GM19438 (cell line): Measurements from ENCODE around the gene CNOT6.

Experiments
- ATAC-seq: cut with Tn5 transposase; IDR thresholded peaks from one replicate; pipeline ENCODE4 v1.9.1; 2021; ENCODE audit warnings: low read depth; ENCODE audit not compliant: unreplicated experiment

Gene CNOT6

DNA sequence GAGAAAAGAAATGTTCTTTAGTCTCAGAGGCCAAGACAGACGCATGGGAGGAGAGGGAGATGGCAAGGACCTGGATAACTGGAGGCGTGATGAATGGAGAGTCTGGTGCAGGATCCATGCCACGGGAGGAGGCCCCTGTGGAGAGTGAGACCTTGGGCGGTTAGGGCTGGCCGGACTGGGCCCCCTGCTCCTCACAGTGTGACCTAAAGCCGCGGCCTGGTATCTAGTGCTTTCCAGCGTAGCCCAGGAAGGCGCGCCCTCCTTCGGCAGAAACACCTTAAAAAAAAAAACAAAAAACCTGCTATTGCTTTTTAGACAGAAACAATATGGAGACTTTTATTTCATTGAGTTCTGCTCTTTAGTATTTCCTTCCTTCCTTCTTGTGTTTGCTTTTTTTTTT, 64.1 kb downstream of the CNOT6 start:
- ATAC-seq = no peak

DNA sequence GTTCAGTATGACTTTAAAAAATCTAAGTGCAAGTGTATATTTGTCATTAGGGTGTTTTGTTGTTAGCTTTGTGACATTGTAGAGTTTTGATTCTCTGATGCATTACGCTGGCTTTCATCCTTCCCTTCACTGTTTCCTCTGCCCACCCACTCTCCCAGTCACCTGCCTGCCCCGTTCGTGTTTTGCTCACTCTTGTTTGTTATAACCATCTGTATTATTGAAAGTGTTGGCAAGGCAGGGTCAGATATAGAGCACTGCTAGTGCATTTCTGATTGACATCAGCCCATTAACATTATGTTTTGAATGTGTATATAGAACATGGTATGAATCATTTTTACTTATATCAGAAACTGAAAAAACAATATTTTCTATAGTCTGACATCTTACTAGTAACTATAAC, 69.8 kb downstream of the CNOT6 start:
- no peak for ATAC-seq

DNA sequence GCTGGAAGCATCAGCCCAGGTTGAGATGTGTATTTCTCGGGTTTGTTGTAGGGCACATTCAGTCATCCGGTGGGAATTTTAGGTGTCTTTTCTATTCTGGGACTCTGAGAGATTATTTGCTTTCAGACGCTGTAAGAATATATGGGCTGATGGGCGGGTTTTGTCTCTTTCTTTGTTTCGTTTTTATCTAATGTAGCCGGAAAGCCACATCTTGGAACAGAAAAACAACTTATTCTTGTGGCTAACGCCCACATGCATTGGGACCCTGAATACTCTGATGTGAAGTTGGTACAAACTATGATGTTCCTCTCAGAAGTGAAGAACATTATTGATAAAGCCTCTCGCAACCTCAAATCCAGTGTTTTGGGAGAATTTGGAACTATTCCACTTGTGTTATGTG, 74.7 kb downstream of the CNOT6 start:
- ATAC-seq = no peak

GRCh38 chr5:180575571-180575970, 81.4 kb downstream of the CNOT6 start:
- no peak for ATAC-seq

- no peak for ATAC-seq
Measured at GRCh38 chr5:180580681-180581080, 86.5 kb downstream of the CNOT6 start.

GRCh38 chr5:180583738-180584137, 89.6 kb downstream of the CNOT6 start:
- ATAC-seq = no peak

DNA sequence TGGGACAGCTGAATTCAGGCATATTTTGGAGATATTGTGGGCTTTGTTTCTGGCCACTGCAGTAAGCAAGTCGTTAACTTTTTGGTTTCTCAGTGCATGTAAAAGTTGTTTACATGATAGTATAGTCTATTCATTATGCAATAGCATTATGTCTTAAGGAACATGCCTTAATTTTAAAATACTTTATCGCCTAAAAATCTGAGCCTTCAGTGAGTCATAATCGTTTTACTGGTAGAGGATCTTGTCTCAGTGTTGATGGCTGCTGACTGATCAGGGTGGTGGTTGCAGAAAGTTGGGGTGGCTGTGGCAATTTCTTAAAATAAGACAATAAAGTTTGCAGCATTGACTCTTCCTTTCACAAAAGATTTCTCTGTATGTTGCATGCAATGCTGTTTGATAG, 92.0 kb downstream of the CNOT6 start:
- ATAC-seq = no peak

DNA sequence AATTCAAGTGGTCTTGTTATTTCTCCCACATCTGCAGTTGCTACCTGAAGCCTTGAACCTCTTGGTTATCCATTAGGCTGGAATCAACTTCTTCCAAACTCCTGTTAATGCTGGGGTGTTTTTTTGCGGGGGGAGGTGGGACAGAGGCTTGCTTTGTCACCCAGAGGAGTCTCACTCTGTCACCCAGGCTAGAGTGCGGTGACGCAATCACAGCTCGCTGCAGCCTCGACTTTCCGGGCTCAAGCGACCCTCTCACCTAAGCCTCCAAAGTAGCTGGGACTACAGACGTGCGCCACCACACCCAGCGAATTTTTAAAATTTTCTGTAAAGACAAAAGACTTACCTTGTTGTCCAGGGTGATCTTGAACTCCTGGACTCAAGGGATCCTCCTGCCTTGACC, 92.7 kb downstream of the CNOT6 start:
- no peak for ATAC-seq

GRCh38 chr5:180589771-180590542, 95.8 kb downstream of the CNOT6 start:
- ATAC-seq = no peak

GRCh38 chr5:180590543-180591310, 96.5 kb downstream of the CNOT6 start:
- ATAC-seq = no peak

DNA sequence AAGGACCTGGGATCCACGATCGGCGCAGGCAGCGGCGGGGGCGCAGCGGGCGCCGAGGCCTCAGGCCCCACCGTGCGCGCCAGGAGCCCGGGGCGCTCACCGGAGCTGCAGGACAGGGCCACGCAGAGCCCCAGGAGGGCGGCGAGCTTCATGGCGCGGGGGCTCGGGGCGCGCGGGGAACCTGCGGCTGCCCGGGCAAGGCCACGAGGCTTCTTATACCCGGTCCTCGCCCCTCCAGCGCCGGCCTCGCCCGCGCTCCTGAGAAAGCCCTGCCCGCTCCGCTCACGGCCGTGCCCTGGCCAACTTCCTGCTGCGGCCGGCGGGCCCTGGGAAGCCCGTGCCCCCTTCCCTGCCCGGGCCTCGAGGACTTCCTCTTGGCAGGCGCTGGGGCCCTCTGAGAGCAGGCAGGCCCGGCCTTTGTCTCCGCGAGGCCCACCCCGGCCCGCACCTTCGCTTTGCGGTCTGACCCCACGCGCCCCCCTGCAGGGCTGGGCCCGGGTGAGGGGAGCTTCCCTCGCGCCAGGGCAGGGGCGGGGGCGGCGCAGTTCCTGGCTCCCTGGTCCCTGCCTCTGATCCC, 97.2 kb downstream of the CNOT6 start, which contains the start of gene SCGB3A1:
Gene SCGB3A1 (minus strand): TSS at position 189 of the 577 bp plus-strand sequence. CDS start 37 bp downstream, at position 152.
- no peak for ATAC-seq

DNA sequence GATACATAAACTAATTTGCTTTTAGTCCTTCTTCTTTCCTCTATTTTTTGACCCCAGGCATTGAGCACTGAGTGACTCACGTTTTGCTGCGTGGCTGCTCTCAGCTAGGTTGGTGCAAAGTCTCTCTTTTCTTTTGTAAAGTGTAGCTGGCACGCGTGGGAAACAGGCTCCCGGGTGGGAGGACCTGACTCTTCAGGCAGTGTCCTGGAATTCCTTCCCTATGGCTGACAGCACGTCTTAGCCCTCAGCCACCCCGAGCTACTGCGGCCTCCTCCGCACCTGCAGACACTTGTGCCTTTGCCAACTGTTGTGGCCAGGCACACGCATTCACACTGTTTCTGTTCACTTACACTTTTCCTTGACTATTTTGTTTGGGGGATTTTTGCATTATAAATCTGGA, 98.0 kb downstream of the CNOT6 start:
- no peak for ATAC-seq

DNA sequence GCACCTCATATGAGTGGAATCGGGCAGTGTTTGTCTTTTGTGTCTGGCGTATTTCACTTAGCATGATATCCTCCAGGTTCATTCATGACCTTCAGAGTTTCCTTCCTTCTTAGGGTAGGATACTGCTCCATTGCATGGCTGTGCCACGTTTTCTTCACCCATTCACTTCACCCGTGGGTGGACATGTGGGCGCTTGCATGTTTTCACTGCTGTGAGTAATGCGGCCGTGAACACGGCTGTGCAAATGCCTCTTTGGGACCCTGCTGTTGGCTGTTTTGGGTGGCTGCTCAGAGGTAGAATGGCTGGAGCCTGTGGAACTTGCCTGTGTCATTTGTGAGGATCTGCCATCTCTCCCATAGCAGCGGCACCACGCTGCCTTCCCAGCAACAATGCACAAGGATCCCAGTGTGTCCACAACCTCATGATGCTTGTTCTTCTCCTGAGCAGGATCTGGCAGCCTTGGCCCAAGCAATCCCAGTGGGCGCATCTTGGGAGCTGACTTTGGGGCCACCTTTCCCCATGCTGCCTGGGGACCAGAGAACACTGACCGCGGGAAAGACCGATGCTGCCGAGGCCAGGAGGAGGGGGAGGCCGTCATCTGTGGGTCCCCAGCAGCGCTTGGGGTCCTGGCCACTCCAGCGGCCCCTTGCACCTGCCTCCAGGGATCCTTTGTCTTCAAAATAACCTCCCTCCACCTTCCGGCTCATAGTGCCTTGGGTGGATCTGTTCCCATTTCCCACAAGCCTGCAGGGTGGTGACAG, 99.4 kb downstream of the CNOT6 start:
- no peak for ATAC-seq

DNA sequence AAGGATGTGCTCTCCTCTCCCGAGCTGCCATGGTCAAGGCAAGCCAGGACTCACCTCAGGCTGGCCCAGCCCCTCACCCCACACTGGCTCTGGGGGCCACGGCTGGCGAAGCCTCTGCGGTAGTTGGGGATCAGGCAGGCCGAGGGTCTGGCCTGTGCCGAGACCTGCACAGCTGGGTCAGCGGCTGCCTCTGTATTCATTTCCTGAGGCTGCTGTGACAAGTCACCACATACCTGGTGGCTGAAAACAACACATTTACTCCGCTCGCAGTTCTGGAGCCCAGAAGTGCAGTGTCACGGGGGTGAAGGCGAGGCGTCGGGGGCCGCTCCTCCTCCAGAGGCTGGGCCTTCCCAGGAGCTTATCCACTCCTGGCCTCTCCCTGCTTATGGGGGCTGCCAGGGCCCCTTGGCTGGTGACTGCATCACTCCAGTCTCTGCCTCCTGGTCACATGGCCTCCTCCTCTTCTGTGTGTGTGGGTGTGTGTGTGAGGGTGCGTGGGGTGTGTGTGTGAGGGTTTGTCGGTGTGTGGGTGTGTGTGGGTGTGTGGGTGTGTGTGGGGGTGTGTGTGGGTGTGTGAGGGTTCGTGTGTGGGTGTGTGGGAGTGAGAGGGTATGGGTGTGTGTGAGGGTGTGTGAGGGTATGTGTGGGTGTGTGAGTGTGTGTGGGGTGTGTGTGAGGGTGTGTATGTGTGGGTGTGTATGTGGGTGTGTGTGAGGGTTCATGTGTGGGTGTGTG, 100.3 kb downstream of the CNOT6 start:
- no peak for ATAC-seq

- no peak for ATAC-seq
Measured at GRCh38 chr5:180595046-180595379, 100.8 kb downstream of the CNOT6 start.

GRCh38 chr5:180595381-180596114, 101.4 kb downstream of the CNOT6 start:
- ATAC-seq = no peak

DNA sequence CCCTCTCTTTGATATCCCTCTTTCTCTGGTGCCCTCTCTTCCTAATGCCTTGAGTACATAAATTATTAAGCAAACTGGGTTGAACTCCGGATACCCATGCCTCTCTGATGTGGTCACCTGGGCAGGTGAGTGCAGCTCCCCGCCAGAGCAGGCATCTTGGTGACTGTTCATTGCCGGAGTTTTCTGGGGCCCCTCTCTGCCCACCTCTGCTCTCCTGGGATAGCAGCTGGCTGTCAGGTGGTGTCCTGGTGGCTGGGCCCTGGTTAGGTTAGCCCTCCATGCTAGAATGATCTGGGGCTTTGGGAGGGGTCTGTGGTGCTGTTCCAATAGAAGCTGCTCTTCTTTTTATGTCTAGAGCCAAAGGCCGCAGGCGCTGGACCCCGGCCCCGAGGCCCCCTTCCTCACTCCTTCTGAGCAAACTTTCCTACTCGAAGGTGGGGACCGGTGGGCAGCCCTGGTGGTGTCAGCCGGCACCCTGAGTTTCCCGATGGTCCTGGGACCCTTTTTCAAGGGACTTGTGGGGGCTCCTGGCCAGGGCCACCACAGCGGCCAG, 102.0 kb downstream of the CNOT6 start:
- ATAC-seq = no peak

GRCh38 chr5:180596668-180597231, 102.6 kb downstream of the CNOT6 start:
- no peak for ATAC-seq

DNA sequence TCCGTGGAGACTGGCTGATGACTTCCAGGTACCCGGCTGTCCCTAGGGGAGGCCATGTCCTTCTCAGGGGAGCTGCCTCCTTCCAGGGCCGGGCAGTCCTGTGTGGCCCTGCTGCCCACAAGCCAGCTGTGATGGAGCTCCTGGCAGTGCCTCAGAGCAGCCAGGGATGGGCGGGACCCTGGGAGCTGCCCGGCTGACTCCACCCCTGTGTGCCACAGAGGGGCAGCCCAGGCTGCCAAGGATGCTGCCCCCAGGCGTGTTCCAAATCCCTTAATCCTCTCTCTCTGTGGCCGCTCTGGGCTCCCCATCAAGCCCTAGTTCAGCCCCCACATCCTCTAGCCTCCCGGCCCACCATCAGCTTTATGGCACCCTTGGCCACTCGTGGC, 104.1 kb downstream of the CNOT6 start:
- ATAC-seq = no peak
